Glomerular endothelial cell (primary cell): ENCODE data around the gene EHD4. TPM values are rescaled to one million over a fixed set of nuclear protein-coding genes. Genes with fewer than 3 reads are reported as not detected.

Experiments
- DNase-seq: peaks from one replicate; pipeline ENCODE4 v3.0.0-alpha.2; 2011; ENCODE audit warnings: low read depth, low spot score; ENCODE audit errors: extremely low read depth
- total RNA-seq: library from RNA; depleted of rRNA; stranded (reverse); fragments of >200 nt; gene quantifications from 2 replicates; pipeline ENCODE4 v1.2.3, GENCODE V29; 2015

EHD4 gene
- total RNA-seq, 1 donor from 2014 or later, result 236 TPM

GRCh38 chr15:41995476-41995855, 23.1 kb upstream of the EHD4 start:
- no peak for DNase-seq

DNA sequence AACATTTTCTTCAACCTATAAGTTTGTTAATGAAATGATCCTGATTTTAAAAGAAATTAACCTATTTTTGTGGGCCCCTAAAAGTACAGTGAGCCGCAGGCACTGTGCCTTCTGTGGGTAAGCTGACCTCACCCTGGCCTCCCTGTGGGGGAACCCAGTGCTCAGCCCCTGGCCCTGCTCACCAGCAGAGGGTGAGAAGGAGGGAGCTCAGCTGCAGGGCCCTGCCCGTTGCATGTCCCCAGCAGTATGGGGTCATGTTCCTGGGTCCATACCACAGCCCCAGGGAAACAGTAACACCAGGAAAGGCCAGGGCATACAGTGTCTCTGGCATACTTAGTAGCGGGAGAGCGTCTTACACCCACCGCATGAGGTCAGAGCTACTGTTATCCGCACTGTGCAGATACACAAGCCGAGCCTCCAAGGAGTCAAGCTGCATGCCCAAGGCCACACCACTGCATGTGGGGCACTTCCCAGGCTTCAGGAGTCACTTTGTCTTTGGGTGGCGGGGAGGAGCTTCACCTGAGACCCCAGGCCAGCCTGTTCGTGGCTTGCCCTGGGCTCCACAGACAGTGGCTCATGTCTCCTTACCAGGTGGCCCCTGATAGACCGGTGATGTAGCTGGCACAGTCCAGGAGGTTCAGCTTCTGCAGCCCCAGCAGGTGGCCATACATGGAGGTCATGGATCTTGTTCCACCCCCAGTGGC, 22.6 kb upstream of the EHD4 start:
- DNase-seq, result no peak

GRCh38 chr15:41994171-41994650, 21.9 kb upstream of the EHD4 start:
- DNase-seq, result no peak

DNA sequence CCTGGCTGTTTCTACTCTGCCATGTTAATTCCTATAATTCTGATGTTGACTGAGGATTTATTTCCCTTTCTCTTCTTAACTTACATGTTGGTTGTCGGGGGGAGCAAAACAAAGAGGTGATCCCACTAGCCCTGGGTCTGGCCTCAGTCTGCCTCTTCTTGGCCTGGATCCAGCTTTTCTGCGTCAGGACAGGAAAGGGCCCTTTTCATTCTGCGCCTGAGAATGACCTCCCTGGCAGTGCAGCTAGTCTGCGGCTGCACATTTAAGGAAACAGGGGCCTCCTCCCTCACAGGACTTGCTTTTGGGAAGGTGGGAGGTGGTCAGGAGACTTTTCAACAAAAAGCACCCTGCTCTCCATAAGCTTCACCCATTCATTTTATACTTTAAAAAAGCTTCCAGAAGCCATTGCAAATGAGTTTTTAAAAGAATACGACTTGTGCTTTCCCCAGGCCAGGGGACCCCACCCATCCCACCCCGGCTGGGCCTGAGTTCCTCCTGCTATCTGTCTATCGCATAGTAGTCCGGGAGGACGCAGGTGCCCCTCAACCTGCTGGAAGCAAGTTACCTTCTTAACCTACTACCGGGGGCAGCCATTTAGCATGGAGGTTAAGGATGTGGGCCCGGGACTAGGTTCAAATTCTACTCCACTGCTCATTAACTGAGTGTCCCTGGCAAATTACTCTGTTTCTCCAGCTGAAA, 21.3 kb upstream of the EHD4 start:
- no peak for DNase-seq

DNA sequence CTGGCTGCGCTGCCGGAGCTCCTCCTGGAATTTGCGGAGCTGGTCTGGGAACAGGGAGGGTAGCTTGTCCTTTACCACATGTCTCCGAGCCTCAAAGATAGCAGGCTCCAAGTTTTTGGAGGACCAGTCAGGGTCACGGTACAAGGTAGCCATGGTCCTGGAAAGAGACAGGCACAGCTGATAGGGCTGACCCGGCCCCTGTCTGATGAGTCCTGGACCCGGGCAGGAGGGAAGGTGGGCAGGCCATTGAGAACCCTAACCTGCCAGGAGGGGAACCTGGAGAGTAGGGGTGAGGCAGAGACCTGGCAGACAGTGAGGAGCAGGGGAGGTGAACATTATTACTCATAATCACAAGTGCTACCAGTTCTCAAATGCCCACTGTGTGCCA, 20.4 kb upstream of the EHD4 start:
- DNase-seq, result no peak

DNA sequence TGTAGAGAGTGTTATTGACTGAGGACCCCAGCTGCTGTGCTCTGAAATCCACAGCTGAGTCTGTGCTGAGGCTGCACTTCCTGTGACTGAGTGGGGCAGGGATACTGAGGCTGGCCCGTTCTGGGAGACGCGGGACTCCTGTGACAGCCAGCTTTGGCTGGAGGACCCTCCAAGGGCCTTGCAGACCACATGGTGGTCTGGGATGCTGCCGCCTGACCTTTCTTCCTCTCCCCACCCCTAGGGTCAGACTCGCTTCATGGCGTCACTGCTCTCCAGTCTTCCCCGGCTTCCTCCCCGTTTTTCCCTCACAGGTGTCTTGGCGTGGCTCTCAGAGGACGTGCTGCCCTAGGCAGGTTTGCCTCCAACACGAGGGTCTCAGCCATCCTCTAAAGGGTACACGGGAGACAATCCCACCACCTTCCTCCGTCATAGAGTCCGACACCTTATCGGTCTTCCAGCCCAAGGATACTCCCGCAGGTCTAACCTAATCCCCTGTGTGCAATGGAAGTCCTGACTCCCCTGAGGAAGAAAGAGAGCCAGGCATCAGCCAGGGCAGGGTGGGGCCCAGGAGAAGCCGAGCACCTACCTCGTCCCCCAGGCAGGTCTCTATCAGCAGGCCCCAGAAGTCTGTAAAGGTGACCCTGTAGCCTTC, 19.9 kb upstream of the EHD4 start:
- no peak for DNase-seq

- no peak for DNase-seq
Measured at GRCh38 chr15:41990691-41991090, 18.3 kb upstream of the EHD4 start.

- DNase-seq, result no peak
Measured at GRCh38 chr15:41990243-41990605, 17.9 kb upstream of the EHD4 start.

DNA sequence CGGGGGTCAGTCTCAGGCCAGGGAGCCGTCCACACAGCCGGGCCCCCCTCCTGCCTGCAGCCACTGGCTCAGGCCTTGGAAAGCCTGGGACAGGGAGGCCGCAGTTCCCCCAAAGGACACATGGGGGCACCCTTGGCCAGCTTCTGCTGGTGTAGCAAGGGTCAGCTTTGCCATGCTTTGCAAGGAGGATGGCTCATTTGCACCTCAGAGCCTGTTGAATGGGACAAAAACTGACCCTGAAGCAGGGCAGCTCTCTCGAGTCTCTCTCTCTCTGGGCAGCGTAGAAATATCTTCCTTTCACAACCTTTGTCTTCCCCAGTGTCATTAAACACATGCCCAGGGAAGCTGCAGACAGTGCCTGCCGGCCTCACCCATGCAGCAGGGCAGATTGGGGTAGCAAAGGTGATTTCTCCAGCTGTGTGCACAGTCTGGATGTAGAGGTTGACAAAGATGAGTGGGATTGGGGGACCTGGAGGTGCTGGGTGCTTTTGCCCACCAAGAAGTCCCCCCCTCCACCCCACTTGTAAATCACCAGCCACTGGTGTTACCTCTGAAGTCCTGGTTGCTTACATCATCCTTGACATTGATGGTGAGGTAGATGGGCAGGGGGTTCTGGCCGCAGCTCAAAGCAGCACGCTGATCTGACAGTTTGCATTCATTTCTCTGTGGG, 17.4 kb upstream of the EHD4 start:
- no peak for DNase-seq

DNA sequence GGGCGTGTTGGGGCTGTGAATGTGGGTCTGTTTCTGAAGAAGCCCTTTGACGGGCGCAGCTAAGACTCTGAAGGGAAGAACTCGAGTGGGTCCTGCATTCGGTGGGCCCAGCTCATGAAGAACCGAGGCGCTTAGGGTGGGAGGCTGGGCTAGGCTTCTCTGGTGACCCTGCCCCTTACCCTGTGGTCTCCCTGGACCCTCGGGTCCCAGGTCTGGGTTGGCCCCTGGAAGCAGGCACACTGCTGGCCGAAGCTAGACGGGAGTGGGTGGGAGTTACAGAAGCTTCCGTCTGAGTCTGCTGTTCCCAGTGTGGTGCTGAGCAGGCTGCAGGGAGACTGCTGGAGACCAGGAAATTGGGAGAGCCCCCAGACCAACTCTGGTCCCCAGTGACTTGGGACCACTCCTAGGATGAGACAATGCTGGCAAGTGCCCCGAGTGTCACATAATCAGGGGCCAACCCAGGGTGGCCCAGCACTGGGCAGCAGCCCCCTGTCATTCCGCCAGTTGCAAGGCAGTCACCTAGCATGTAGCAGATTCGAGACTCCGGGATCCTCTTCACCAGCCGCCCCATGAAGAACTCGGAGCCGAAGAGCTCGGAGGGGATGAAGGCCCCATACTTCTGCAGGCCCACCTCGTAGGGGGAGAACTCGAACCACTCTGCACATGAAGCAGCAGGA, 16.7 kb upstream of the EHD4 start:
- DNase-seq, result no peak

DNA sequence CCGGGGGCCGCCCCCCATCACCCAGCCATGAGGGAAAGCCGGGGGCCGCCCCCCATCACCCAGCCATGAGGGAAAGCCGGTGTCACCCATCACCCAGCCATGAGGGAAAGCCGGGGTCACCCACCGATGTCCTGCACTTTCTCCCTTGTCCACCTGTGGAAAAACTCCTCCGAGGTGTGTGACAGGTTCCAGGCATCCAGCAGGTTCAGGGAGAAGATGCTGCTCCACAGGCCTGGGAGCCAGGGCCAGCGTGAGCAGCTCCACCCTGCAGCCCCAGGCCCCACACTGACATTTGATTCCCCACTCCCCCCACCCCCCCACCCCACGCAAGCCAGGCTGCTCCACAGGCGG, 15.5 kb upstream of the EHD4 start:
- no peak for DNase-seq

DNA sequence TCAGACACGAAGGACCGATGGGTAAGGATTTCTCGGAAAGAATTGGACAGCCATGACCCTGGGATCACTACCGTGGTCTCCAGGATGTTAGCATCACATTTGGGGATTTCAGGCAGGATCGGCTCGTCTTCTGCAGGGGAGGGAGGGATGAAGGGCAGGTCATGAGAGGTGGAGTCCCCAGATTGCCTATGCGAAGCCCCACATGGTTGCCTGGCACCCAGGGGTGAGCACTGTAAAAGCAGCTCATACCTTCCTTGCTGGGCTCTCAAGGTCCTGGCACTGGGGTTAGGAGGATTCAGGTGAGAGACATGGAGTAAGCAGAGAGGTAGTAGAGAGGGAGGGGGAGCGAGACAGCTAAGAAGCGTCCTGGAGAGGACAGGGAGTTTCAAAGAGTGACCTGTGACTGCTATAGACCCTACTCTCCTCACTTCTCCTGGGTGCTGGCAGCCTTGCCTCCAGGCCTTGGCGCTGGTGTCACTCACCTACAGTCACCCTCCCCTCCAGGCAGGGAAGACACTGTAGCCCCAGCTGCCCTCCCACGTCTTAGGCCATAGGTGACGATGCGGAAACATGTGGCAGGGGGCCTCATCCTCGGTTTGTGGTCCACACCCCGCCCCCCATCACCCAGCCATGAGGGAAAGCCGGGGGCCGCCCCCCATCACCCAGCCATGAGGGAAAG, 15.0 kb upstream of the EHD4 start:
- DNase-seq, result no peak

GRCh38 chr15:41985236-41986160, 13.1 kb upstream of the EHD4 start:
- DNase-seq, result no peak

DNA sequence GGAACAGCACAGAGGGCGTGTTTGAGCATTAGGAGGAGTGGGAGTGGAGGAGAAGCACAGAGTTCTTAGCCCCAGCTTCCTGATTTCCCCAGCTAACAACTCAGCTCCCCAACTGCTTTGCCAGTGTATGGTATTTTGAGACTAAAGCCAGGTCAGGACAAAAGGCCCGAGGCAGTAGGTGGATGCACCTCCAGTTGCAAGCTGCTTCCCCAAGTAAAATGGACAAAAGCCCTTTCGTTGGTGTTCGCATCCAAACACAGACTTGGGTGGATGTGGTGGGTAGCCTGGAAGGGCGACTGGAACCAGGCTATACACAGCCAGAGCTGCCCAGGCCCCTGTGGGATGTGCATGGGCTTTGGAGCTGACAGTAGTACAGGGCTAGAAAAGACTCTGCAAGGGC, 12.3 kb upstream of the EHD4 start:
- DNase-seq, result no peak

DNA sequence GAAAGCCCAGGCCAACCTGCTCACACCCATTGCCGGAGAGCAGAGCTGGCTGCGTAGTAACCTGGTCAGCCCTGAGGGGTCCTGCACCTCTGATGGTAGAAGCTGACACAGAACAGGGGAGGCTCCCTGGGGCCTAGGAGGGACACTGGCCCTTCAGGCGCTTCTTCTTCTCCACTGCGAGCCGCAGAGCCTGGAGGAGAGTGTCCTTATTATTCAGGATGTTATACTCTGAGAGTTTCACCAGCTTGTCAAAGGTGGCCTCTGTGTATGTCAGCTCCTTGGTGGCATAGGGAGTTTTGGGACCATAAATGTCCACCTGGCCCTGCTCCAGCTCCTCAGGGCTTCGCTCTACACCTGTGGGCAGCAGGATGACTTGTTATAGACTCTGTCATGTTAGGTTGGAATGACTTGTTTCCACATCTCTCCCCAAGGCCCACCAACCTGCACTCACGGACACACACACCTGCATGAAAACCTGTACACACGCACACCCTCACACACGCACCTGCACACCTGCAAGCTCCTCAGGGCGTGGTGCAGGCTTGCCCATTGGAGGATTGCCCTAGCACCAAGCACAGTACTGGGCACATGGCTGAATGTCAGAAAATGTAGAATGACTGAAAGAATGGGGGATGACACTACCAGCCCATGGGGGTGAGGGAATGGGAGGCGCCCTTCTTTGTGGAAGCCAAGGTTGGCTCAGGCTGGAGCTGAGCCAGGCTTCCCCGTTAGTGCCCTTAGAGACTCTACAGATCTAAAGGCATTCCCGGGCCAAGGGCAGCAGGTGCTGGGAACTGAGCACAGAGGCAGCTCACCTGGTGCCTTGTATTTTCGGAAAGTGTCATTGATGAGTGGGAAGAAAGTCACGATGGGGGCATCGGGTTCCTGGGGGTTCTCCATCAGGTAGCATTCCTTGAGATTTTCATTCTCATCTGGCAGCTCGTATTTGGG, 11.5 kb upstream of the EHD4 start:
- DNase-seq, result no peak

DNA sequence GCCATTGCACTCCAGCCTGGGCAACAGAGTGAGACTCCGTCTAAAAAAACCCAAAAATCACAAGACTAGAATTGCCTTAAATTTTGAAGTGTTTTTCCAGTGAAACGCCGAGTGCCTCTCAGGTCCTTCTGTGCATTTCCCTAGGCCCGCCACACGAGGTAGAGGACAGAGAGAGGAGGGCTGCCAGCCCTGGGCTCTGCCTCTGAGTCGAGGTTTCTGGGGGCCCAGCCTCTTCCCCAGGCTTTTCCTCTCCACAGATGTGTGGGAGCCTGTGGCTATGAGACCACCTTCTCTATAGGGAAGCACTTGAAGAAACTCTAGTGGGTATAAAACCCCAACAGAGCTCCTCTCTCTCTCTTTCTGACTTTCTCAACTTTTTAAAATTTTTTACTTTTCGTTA, 10.9 kb upstream of the EHD4 start:
- no peak for DNase-seq

GRCh38 chr15:41982133-41982930, 10.0 kb upstream of the EHD4 start:
- no peak for DNase-seq
